Umbilical cord (tissue), 2 donors: ENCODE measurements around the gene RRH. TPM values are rescaled to one million over a fixed set of nuclear protein-coding genes. Genes with fewer than 3 reads are reported as not detected.

ENCODE experiments used
- DNase-seq: peaks from one replicate; pipeline ENCODE4 v3.0.0-alpha.2; 2015; ENCODE audit warnings: low spot score
- total RNA-seq: library from RNA; depleted of rRNA; stranded (reverse); fragments of >200 nt; gene quantifications from one replicate; pipeline ENCODE4 v1.2.3, GENCODE V29; 2014; ENCODE audit warnings: low replicate concordance; ENCODE audit not compliant: insufficient read depth

Gene RRH
- total RNA-seq, 1 donor from 2014 or later: not detected

DNA sequence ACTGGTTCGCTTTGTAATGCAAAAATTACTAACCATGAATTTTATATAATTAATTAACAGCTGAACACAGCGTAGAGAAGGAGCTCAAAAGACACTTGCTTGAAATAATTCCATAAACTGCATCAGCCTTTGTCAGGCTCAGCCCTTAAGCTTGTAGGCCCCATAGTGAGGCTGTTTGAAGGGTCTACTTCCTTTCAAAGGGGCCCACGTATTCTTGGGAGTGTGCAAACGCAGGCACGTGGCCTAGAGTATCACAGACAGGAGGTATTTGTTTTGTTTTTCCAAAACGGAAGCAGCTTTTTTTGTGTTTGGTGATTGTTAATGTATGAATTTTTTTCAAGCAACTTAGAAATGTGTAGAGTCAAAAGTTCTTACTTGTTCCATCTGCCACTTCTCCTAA is 59.3 kb downstream of the RRH start:
- no peak for DNase-seq

DNA sequence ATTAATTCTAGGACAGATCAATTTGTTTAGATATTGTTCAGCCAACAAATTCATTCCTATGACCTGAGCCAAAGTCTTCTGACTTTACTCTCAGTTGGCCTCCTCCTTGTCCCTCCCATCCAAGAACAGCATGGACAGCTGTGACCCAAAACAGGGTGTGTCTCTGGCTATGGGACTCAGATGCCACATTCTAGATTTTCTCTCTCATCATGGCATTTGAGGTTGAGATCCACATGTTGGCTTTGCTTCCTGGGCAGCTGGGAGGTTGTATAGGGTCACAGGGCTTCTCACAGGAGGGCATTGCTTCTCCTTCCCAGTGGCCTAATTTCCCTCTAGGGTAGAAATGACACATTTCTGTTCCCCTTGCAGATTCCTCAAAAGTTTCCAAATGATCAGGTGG is 62.3 kb downstream of the RRH start:
- no peak for DNase-seq

Other genes with a start within 250 kb of the RRH start
- 19.3 TPM for gene CASP6, start 124.5 kb upstream of the RRH start, total RNA-seq
- 19.5 TPM for gene PLA2G12A, start 97.9 kb upstream of the RRH start, total RNA-seq
- gene CFI, start 26.0 kb upstream of the RRH start, total RNA-seq: 13.0 TPM
- gene GAR1, start 12.2 kb upstream of the RRH start, total RNA-seq: 7.0 TPM
- gene LRIT3, start 20.1 kb downstream of the RRH start, total RNA-seq: 1.9 TPM
- 8.4 TPM for gene EGF, start 84.9 kb downstream of the RRH start, total RNA-seq